ENCODE data around the gene KIF21A. TPM values are rescaled to one million over a fixed set of nuclear protein-coding genes. Genes with fewer than 3 reads are reported as not detected.

KIF21A gene
- total RNA-seq, 1 experiment from 2014 or later = 3.3 TPM

DNA sequence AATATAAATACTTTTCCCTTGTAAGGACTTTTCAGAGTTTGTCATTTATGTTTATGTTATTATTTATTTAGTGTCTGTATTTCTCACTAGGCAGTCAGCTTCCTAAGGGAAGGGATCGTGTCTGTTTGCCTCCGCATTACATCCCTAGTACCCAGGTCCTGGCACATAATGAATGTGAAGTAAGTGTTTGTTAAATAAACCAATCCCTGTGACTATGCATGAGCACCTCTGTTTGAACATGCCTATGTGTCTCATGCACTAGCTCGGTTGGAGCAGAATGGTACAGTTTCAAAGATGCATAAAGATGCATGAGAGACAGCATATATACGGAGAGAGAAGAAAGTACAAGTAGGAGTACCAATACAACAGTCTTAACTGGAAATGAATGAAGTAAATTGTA, 99.3 kb downstream of the KIF21A start:
- H3K4me1 ChIP-seq (ENCODE audit: insufficient read depth, low read length, poor library complexity, severe bottlenecking) = no peaks in the 10 kb centered on the region
- no peaks in the 10 kb centered on the region for H3K9me3 ChIP-seq (ENCODE audit: low read depth, low read length, poor library complexity, severe bottlenecking)
- TF ChIP-seq, protein P1, sequence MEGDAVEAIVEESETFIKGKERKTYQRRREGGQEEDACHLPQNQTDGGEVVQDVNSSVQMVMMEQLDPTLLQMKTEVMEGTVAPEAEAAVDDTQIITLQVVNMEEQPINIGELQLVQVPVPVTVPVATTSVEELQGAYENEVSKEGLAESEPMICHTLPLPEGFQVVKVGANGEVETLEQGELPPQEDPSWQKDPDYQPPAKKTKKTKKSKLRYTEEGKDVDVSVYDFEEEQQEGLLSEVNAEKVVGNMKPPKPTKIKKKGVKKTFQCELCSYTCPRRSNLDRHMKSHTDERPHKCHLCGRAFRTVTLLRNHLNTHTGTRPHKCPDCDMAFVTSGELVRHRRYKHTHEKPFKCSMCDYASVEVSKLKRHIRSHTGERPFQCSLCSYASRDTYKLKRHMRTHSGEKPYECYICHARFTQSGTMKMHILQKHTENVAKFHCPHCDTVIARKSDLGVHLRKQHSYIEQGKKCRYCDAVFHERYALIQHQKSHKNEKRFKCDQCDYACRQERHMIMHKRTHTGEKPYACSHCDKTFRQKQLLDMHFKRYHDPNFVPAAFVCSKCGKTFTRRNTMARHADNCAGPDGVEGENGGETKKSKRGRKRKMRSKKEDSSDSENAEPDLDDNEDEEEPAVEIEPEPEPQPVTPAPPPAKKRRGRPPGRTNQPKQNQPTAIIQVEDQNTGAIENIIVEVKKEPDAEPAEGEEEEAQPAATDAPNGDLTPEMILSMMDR (conservative IDR thresholded peaks at IDR 0.05; ENCODE audit: low read depth, low read length) = no peak
- TF ChIP-seq EZH2 (IDR thresholded peaks at IDR 0.05; ENCODE audit: borderline replicate concordance, low read depth, low read length, poor library complexity, severe bottlenecking) = no peak
- CTCF ChIA-PET = no interaction called here
- no peak for DNase-seq (ENCODE audit: low spot score)
- intact Hi-C loops (cut with micrococcal nuclease; ENCODE audit: unreplicated experiment) = no loop called here
- H3K36me3 ChIP-seq (ENCODE audit: insufficient read depth, low read length, poor library complexity, severe bottlenecking) = no peaks in the 10 kb centered on the region
- no peak overlapping the region for H3K4me3 ChIP-seq (ENCODE audit: low read depth, low read length, poor library complexity, severe bottlenecking)
- BruUV-seq (replicated peaks) = no TSS peak
- POLR2A ChIA-PET (ENCODE audit: low non-redundant PET) = no interaction called here
- no peak overlapping the region for H3K27ac ChIP-seq (ENCODE audit: low read depth, low read length, poor library complexity, severe bottlenecking)
- no peaks in the 10 kb centered on the region for H3K27me3 ChIP-seq (replicated peaks; ENCODE audit: insufficient read depth, low read depth, low read length, poor library complexity)

DNA sequence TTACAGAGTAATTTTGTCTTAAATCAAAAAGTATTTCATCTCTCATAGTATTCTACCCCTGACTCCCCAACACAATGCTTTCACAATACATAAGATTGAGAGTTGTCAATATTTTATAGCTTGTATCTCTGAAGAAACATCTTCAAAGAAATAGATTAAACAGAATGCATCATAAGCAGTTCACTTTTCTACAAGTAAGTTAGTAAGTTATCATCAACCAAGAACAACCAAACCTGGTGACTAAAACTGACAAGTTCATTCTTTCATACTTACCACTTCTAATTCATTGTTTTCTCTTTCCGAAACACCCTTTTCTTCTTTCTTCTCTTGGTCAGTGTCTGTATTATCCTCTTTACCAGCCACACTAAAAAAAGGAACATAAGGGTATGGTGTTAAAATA, 101.2 kb downstream of the KIF21A start:
- Histone ChIP-seq H3K9me3 (ENCODE audit: low read depth, low read length, poor library complexity, severe bottlenecking) (no peaks in the 10 kb centered on the region), H3K4me1 (ENCODE audit: insufficient read depth, low read length, poor library complexity, severe bottlenecking) (no peaks in the 10 kb centered on the region), H3K36me3 (ENCODE audit: insufficient read depth, low read length, poor library complexity, severe bottlenecking) (no peaks in the 10 kb centered on the region), H3K27me3 (replicated peaks; ENCODE audit: insufficient read depth, low read depth, low read length, poor library complexity) (no peaks in the 10 kb centered on the region), H3K4me3 (ENCODE audit: low read depth, low read length, poor library complexity, severe bottlenecking) (no peak overlapping the region), H3K27ac (ENCODE audit: low read depth, low read length, poor library complexity, severe bottlenecking) (no peak overlapping the region)
- intact Hi-C loops (cut with micrococcal nuclease; ENCODE audit: unreplicated experiment) = no loop called here
- CTCF ChIA-PET = no interaction called here
- no TSS peak for BruUV-seq (replicated peaks)
- TF ChIP-seq, protein P1 (conservative IDR thresholded peaks at IDR 0.05; ENCODE audit: low read depth, low read length) = no peak
- TF ChIP-seq EZH2 (IDR thresholded peaks at IDR 0.05; ENCODE audit: borderline replicate concordance, low read depth, low read length, poor library complexity, severe bottlenecking) = no peak
- no peak for DNase-seq (ENCODE audit: low spot score)
- POLR2A ChIA-PET (ENCODE audit: low non-redundant PET) = no interaction called here

DNA sequence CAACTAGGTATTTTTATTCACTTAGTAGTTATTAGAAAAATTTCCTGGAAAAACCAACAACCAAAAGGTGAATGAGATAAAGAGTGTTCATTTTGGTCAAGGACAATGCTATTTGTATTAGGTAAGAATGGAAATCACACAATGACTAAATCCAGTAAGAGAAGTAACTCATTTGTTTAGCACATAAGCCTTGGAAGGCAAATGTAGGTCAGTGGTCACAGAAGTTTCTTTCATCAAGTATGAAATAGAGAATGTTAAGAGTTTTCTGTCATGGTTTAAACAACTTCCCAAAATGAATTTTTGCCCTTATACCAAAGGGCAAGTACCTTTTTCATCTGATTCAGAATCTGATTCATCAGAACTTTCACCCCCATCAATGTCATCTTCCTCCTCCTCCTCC, 101.7 kb downstream of the KIF21A start:
- no TSS peak for BruUV-seq (replicated peaks)
- intact Hi-C loops (cut with micrococcal nuclease; ENCODE audit: unreplicated experiment) = no loop called here
- H3K4me3 ChIP-seq (ENCODE audit: low read depth, low read length, poor library complexity, severe bottlenecking) = no peak overlapping the region
- no peak overlapping the region for H3K27ac ChIP-seq (ENCODE audit: low read depth, low read length, poor library complexity, severe bottlenecking)
- H3K4me1 ChIP-seq (ENCODE audit: insufficient read depth, low read length, poor library complexity, severe bottlenecking) = no peaks in the 10 kb centered on the region
- TF ChIP-seq EZH2 (IDR thresholded peaks at IDR 0.05; ENCODE audit: borderline replicate concordance, low read depth, low read length, poor library complexity, severe bottlenecking) = no peak
- TF ChIP-seq, protein P1 (conservative IDR thresholded peaks at IDR 0.05; ENCODE audit: low read depth, low read length) = no peak
- H3K36me3 ChIP-seq (ENCODE audit: insufficient read depth, low read length, poor library complexity, severe bottlenecking) = no peaks in the 10 kb centered on the region
- no peaks in the 10 kb centered on the region for H3K27me3 ChIP-seq (replicated peaks; ENCODE audit: insufficient read depth, low read depth, low read length, poor library complexity)
- DNase-seq (ENCODE audit: low spot score) = no peak
- POLR2A ChIA-PET (ENCODE audit: low non-redundant PET) = no interaction called here
- CTCF ChIA-PET = no interaction called here
- H3K9me3 ChIP-seq (ENCODE audit: low read depth, low read length, poor library complexity, severe bottlenecking) = no peaks in the 10 kb centered on the region
